ENCODE data around the gene AACS. TPM values are rescaled to one million over a fixed set of nuclear protein-coding genes. Genes with fewer than 3 reads are reported as not detected.

Gene AACS
- total and polyA plus RNA-seq, 10 of the 15 experiments (the other 5 are each of a cell fraction or from before 2014, with no cell fraction given) = 10.1 to 34.0 (median 21.1) TPM

DNA sequence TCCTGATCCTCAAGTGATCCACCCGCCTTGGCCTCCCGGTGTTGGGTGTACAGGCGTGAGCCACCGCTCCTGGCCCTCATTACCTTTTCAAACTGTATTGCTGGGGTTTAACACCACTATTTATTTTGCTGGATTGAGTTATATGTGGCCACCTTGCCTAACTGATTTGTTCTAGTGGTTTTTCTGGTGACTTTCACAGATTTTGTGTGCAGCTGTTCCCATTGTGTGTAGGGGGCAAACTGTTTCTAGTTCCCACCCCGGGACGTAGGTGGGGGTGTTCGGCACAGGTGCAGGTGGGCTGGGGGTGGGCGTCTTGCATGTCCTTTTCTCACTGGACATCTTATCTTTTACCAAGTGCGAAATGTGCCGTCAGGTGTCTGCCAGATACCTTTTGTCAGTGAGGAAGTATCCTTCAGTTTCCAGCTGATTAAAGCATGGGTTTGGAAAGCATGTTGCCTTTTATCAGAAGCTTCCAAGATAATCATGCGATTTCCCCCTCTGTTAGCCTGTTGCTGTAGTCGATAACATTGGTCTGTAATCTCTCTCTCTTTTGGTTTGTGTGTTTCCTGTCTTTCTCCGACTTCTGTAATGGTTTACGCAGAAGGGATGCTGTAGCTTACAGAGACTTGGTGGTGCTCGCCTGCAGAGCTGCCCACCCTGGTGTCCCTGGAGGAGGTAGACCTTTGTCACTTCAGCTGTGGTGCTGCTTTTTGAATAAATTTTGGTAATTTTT lies 33.6 kb downstream of the AACS start:
- RAD21 ChIA-PET (ENCODE audit: unreplicated experiment) = no interaction called here
- in situ Hi-C loops (cut with MboI) = no loop called here
- no peaks in the 10 kb centered on the region for H3K27me3 ChIP-seq (replicated peaks in 1 of 2; ENCODE audit: control insufficient read depth in 2 of 2, insufficient read depth in 2 of 2, low read length in 1 of 2)
- peaks cover 5 to 7% of the 10 kb centered on the region in 2 experiments; a peak in 3 of 4 replicates for H3K36me3 ChIP-seq (ENCODE audit: control insufficient read depth in 2 of 2, insufficient read depth in 2 of 2, low read length in 1 of 2)
- DNase-seq (ENCODE audit: low read depth, low spot score) (no peak), ATAC-seq (no peak), FAIRE-seq (no peak)
- WGBS (ENCODE audit: insufficient coverage, insufficient replicate concordance, low lambda C conversion rate, missing lambda C conversion rate) = 70% methylated on average over 15 of the region's 15 CpGs
- no TSS peak for BruUV-seq (replicated peaks)
- no peaks in the 10 kb centered on the region for H4K20me1 ChIP-seq (ENCODE audit: control insufficient read depth, insufficient read depth)
- no peaks in the 10 kb centered on the region for H3K4me1 ChIP-seq (ENCODE audit: control insufficient read depth, insufficient read depth, low read length)
- intact Hi-C loops (cut with micrococcal nuclease; ENCODE audit: unreplicated experiment) = no loop called here
- CTCF ChIA-PET = interaction anchor here (0.6 to 1.4 kb wide), 2 partner anchors 192 to 360 kb away, joined by 3 to 5 read pairs; no protein-coding TSS in a partner anchor
- H3K4me3 ChIP-seq = no peak overlapping the region
- TF ChIP-seq ZNF384 (IDR thresholded peaks at IDR 0.05; ENCODE audit: borderline replicate concordance, low read depth, low read length) = no peak
- TF ChIP-seq, protein P1, sequence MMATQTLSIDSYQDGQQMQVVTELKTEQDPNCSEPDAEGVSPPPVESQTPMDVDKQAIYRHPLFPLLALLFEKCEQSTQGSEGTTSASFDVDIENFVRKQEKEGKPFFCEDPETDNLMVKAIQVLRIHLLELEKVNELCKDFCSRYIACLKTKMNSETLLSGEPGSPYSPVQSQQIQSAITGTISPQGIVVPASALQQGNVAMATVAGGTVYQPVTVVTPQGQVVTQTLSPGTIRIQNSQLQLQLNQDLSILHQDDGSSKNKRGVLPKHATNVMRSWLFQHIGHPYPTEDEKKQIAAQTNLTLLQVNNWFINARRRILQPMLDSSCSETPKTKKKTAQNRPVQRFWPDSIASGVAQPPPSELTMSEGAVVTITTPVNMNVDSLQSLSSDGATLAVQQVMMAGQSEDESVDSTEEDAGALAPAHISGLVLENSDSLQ (IDR thresholded peaks at IDR 0.05) = no peak
- no peak for TF ChIP-seq NR2C2 (IDR thresholded peaks at IDR 0.05; ENCODE audit: borderline replicate concordance, control insufficient read depth, insufficient read length, low read depth)
- TF ChIP-seq MTA2 (IDR thresholded peaks at IDR 0.05; ENCODE audit: low read depth) = no peak
- no peak for TF ChIP-seq YBX1 (IDR thresholded peaks at IDR 0.05)
- no peak for TF ChIP-seq CEBPB (IDR thresholded peaks at IDR 0.05; ENCODE audit: borderline replicate concordance in 1 of 2, low read depth in 2 of 2, low read length in 2 of 2)
- TF ChIP-seq TCF7 (IDR thresholded peaks at IDR 0.05; ENCODE audit: borderline replicate concordance) = no peak
- no peak for TF ChIP-seq ASH2L (IDR thresholded peaks at IDR 0.05; ENCODE audit: borderline replicate concordance, low read depth)
- TF ChIP-seq REST (IDR thresholded peaks at IDR 0.05; ENCODE audit: low read depth, low read length) = no peak
- TF ChIP-seq TCF3 (IDR thresholded peaks at IDR 0.05; ENCODE audit: borderline replicate concordance, insufficient read depth, low read depth, low read length) = no peak
- no peak for TF ChIP-seq EED (IDR thresholded peaks at IDR 0.05; ENCODE audit: low read depth)
- TF ChIP-seq, protein P2, sequence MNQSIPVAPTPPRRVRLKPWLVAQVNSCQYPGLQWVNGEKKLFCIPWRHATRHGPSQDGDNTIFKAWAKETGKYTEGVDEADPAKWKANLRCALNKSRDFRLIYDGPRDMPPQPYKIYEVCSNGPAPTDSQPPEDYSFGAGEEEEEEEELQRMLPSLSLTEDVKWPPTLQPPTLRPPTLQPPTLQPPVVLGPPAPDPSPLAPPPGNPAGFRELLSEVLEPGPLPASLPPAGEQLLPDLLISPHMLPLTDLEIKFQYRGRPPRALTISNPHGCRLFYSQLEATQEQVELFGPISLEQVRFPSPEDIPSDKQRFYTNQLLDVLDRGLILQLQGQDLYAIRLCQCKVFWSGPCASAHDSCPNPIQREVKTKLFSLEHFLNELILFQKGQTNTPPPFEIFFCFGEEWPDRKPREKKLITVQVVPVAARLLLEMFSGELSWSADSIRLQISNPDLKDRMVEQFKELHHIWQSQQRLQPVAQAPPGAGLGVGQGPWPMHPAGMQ (IDR thresholded peaks at IDR 0.05; ENCODE audit: borderline replicate concordance) = no peak
- no peak overlapping the region for H3K27ac ChIP-seq (ENCODE audit: control insufficient read depth, insufficient read depth)
- no peak overlapping the region for H2AFZ ChIP-seq (ENCODE audit: control insufficient read depth, low read depth, low read length)
- H3K4me2 ChIP-seq (ENCODE audit: control insufficient read depth, insufficient read depth) = no peak overlapping the region
- no peaks in the 10 kb centered on the region for H3K79me2 ChIP-seq (ENCODE audit: control insufficient read depth, insufficient read depth, low read length)
- no peaks in the 10 kb centered on the region for H3K9me3 ChIP-seq (replicated peaks; ENCODE audit: control insufficient read depth, insufficient read depth, low read length)
- H3K9ac ChIP-seq (ENCODE audit: control insufficient read depth, insufficient read depth, low read length) = no peak overlapping the region
- SMC1A ChIA-PET (ENCODE audit: uncharacterized antibody, unreplicated experiment) = no interaction called here
- POLR2A ChIA-PET = interaction anchor here (0.9 kb wide), 1 partner anchor 9 kb away, joined by 4 read pairs; no protein-coding TSS in a partner anchor
